Measurements from ENCODE around the gene FCGR2B.
"Not testable (repeated sequence)": the region's sequence is repeated elsewhere in the genome, so short reads cannot be mapped to it uniquely, and the experiment has no call there.

FCGR2B gene

DNA sequence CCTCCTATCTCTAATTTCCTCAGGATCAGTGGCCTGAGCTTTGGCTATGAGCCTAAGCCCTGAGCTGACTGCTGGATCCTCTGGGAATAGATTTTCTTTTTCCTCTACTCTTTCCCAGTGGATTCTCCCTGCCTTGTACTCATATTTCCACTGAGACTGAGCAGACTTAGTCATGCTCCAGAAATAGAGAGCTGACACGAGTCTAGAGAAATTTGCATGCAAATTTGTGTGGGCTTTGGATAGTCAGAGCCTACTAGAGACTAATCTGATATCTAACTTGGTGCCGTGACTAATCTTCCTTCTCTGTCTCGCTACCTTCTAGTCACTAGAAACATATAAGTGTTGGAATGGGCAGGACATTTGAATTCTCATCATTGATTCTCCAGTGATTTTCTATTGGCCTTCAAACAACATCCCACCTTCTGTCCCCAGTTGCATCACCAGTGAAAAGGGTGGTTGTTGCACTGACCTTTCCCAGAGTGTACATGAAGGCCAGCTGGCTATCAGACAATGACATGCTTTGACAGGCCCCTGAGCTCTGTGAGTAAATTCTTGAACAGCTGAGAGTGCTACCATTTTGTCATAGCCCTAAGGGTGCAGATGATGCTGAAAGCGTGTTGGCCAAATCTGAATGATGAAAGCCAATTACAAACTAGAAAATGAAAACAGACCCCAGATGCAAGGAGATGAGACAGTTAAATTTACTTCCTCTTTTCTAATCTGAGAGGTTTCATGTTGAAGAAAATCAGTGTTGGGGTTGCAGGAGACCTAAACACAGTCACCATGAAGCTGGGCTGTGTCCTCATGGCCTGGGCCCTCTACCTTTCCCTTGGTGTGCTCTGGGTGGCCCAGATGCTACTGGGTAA, 43.8 kb downstream of the FCGR2B start, which contains the start of gene FCRLA:
TSS of gene FCRLA (plus strand) at position 748 of the 866 bp plus-strand sequence. CDS start at position 784, 36 bp downstream.
- DNase-seq: peak; percentile 94

DNA sequence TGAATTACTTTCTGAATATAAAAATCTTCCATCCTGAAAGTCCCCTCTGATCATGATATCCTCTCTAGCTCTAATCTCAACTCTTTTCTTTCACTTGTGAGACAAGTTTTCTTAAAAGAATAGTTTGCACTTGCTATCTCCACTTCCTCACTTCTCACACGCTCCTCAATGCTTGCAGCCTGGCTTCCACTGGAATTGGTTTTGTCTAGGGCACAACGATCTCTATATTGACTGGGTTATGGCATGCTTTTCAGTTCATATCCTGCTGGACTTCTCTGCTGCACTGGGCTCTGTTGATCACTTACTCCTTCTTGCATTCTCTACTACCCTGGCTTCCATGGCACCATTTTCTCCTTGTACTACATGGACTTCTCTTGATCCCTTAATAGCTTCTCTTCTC, 44.6 kb downstream of the FCGR2B start:
- no peak for DNase-seq

- DNase-seq: no peak
These were observed 46.4 kb downstream of the FCGR2B start for GRCh38 chr1:161709373-161709772.

- DNase-seq: no peak
These were observed 47.6 kb downstream of the FCGR2B start for GRCh38 chr1:161710560-161710959.

DNA sequence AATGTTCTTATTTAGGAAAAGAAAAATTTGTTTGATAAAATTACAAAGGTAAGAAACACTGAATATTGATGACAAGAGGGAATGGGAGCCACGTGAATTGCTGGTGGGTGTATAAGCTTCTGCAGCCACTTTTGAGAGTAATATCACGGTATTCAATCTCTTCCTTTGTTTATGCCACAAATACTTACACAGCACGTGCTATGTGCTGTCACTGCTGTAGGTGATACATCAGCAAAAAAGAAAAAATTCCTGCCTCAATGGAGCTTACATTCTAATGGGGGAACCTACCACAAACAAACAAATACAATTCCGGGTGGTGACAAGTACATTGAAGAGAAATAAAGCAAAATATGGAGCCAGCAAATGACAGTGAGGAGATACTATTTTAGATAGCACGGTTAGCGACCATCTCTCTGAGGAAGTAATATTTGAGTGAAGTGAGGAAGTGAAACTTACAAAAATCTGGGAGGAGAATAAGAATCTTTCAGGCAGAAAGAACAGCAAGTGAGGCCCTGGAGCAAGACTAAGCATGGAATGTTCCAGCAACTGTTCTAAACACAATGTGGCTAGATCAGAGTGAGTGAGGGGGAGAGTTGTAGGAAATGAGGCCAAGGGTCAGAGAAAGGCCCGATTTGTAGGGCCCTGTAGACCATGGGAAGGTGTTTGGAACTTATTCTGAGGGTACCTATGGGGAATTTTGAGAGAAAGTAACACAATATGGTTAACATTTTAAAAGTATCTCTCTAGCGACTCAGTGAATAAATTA, 55.8 kb downstream of the FCGR2B start:
- DNase-seq: no peak

DNA sequence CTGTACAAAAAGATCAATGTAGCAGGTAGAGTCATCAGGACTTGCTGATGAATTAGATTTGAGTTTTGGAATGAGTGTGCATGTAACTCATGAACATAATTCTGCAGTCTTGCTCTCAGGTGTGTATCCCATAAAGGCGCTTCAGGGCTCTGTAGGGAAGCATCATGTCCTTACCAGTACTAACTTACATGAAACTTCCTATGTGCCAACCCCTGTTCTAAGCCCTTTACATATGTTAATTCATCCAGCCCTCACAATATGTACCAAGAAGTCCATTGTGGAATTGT, 56.3 kb downstream of the FCGR2B start:
- DNase-seq: no peak

GRCh38 chr1:161720422-161720821, 57.5 kb downstream of the FCGR2B start:
- no peak for DNase-seq

- no peak for DNase-seq
These were observed 58.2 kb downstream of the FCGR2B start, which contains the start of gene FCRLB for GRCh38 chr1:161720956-161721737. FCRLB (plus strand) TSS chr1:161721544; CDS start chr1:161722673, 1,129 bp downstream.

GRCh38 chr1:161721738-161722343, 58.9 kb downstream of the FCGR2B start:
- peak; percentile 98 for DNase-seq

DNA sequence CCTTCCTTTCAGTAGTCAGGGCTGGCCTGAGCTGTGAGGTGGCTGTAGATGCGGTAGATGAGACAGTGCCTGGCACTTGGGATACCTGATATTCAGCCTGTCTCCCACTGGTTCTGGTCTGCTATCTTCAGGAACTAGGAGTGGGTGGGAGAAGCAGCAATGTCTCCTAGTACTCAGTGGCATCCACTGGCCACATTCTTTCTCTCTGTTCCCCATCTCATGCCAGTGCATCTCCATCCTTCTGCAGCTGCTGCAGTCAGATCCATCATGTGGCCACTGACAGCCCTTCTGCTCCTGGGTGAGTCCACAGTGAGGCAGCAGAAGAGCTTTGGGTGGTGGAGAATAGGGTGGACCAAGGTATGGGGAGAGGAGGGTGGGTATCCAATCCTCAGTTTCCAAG, 59.5 kb downstream of the FCGR2B start:
- DNase-seq: no peak

DNA sequence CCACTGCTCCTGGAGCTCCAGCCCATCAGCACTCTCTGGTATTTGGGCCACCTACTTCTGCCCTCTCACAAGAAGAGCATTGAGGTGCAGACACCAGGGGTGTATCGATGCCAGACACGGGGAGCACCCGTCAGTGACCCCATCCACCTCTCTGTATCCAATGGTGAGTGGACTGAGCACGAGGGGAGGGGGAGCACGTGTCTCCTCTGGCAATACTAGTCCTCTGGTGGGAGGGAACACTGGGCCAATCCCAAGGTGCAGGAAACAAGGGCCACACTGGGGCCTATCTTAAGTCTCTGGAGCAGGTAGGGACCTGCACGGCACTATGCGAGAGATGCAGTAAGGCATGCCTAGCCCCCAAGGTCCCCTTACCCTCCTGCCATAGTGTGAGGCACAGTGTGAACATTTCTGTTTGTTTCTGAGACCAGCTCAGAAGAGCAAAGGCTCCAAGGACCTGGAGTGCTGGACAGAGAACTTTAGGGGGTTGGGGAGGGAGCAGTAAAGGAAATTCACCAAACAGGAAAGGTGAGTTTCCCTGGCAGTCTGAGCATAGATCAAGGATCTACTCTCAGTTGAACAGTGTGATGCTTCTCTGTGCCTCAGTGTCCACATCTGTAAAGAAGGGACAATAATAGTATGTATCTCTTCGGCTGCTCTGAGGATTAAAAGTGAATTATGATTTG, 60.7 kb downstream of the FCGR2B start:
- no peak for DNase-seq

GRCh38 chr1:161725258-161725907, 62.4 kb downstream of the FCGR2B start:
- not testable (repeated sequence) for DNase-seq

DNA sequence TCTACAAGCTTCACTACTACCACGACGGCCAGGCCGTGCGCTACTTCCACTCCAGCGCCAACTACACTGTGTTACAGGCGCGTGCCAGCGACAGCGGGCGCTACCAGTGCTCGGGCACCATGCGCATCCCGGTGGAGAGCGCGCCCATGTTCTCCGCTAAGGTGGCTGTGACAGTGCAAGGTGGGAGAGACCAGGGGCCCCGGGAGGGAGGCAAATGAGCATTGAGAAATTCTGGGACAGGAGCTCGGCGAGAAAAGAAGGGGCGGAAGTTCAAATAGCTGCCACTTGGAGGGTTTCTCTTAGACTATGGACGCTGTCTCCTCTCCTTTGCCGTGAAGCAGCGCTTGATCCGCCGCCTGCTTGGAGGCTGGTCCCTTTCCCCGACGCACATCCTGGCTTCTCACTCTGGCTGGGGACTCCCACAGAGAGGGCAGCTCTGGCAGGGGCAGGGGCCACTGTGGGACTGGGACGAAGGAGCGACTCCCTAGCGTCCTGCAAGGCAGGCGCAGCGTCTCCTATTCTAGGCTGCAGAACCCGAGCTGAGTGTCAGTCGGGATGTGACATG, 63.0 kb downstream of the FCGR2B start:
- DNase-seq: peak; percentile 61

- peak; percentile 92 for DNase-seq
These were observed 63.7 kb downstream of the FCGR2B start for GRCh38 chr1:161726473-161727255.

DNA sequence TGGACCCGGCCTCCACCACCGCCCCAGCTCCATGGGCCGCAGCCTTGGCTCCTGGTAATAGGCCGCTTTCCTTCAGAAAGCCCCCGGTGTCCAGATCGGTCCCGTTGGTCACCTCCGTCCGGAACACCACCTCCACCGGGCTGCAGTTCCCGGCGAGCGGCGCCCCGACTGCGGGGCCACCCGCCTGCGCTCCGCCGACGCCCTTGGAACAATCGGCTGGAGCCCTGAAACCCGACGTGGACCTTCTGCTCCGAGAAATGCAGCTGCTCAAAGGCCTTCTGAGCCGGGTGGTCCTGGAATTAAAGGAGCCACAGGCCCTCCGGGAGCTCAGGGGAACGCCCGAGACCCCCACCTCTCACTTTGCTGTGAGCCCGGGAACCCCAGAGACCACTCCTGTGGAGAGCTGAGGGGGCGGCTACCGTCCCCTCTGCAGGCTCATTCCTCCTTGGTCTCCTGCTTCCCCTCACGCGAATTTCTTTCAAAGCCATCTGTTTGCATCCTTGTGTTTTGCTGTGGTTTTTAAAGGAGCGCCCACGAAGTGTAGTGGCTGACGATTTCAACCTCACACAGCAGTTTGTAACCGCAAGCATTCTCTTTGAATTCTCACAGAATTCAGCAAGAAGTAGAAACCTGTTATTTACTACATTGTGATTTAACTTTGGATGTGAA, 64.4 kb downstream of the FCGR2B start:
- peak; percentile 78 for DNase-seq

All from EL (cell line).